HepG2 (cell line): ENCODE results near the gene KCTD13. TPM values are rescaled to one million over a fixed set of nuclear protein-coding genes. Genes with fewer than 3 reads are reported as not detected.

Experiments used
- AGO2 ChIP-seq: fragments of 200-400 bp; formaldehyde crosslinking; optimal IDR thresholded peaks from 2 replicates; pipeline ENCODE3; 2017; ENCODE audit warnings: mild to moderate bottlenecking, low read depth, low read length, moderate library complexity
- AKNA ChIP-seq: sonication (generic); formaldehyde crosslinking; IDR thresholded peaks from 2 replicates; pipeline ENCODE4 v1.4.0; 2020; ENCODE audit warnings: missing genetic modification reagents, borderline replicate concordance
- CBX2 ChIP-seq, 2 experiments: fragments of 200-600 bp in 1 of 2; sonication (generic); formaldehyde crosslinking in 1 of 2; IDR thresholded peaks; 2 replicates each; pipeline versions ENCODE4 v1.7.0 to v1.8.1; 2018 to 2022; ENCODE audit warnings: low read depth in 2 of 2, low read length in 1 of 2, mild to moderate bottlenecking in 1 of 2, missing genetic modification reagents in 1 of 2
- DBP ChIP-seq: sonication (generic); formaldehyde crosslinking; IDR thresholded peaks from 2 replicates; pipeline ENCODE4 v1.4.0; 2020; ENCODE audit warnings: missing genetic modification reagents; ENCODE audit errors: not compliant biosample characterization
- ELF3 ChIP-seq: IDR thresholded peaks from 2 replicates; pipeline ENCODE4 v1.6.1; 2016; ENCODE audit warnings: missing genetic modification reagents, missing compliant biosample characterization
- ETS1 ChIP-seq: sonication (generic); formaldehyde crosslinking; IDR thresholded peaks from 2 replicates; pipeline ENCODE4 v1.4.0; 2020; ENCODE audit warnings: missing genetic modification reagents
- FLYWCH1 ChIP-seq: sonication (generic); formaldehyde crosslinking; IDR thresholded peaks from 2 replicates; pipeline ENCODE4 v1.8.1; 2023; ENCODE audit warnings: mild to moderate bottlenecking, missing genetic modification reagents
- HCFC1 ChIP-seq: fragments of 150-350 bp; IDR thresholded peaks from 2 replicates; pipeline ENCODE4 v1.6.1; 2014; ENCODE audit warnings: low read depth, low read length
- HINFP ChIP-seq: sonication (generic); formaldehyde crosslinking; IDR thresholded peaks from 2 replicates; pipeline ENCODE4 v1.4.0; 2020; ENCODE audit warnings: low read depth, mild to moderate bottlenecking, missing genetic modification reagents
- HMG20B ChIP-seq: conservative IDR thresholded peaks from 2 replicates; pipeline ENCODE4 v1.6.1; 2016; ENCODE audit warnings: missing genetic modification reagents, missing compliant biosample characterization
- MAFG ChIP-seq: sonication (generic); formaldehyde crosslinking; IDR thresholded peaks from 2 replicates; pipeline ENCODE4 v1.5.1; 2020; ENCODE audit warnings: mild to moderate bottlenecking, missing genetic modification reagents
- MYNN ChIP-seq: sonication (generic); formaldehyde crosslinking; IDR thresholded peaks from 2 replicates; pipeline ENCODE4 v1.4.0; 2020; ENCODE audit warnings: mild to moderate bottlenecking, low read depth, missing genetic modification reagents
- SOX6 ChIP-seq, 2 experiments: fragments of 450-650 bp in 1 of 2; sonication (generic) in 1 of 2; formaldehyde crosslinking in 1 of 2; IDR thresholded peaks; 2 replicates each; pipeline versions ENCODE4 v1.4.0 to v1.6.1; 2017 to 2020; ENCODE audit warnings: antibody characterized with exemption in 1 of 2, mild to moderate bottlenecking in 1 of 2, missing genetic modification reagents in 1 of 2
- SP2 ChIP-seq: sonication (generic); formaldehyde crosslinking; IDR thresholded peaks from 2 replicates; pipeline ENCODE4 v1.5.1; 2020; ENCODE audit warnings: mild to moderate bottlenecking, missing genetic modification reagents
- TBP ChIP-seq: sonication (generic); formaldehyde crosslinking; IDR thresholded peaks from 2 replicates; pipeline ENCODE4 v1.5.0; 2020; ENCODE audit warnings: missing genetic modification reagents
- ZNF546 ChIP-seq: sonication (generic); formaldehyde crosslinking; conservative IDR thresholded peaks from 2 replicates; pipeline ENCODE4 v1.8.1; 2023; ENCODE audit warnings: mild to moderate bottlenecking, missing genetic modification reagents
- ZNF547 ChIP-seq: sonication (generic); formaldehyde crosslinking; IDR thresholded peaks from 2 replicates; pipeline ENCODE4 v1.5.1; 2020; ENCODE audit warnings: mild to moderate bottlenecking, missing genetic modification reagents
- ZNF670 ChIP-seq: sonication (generic); formaldehyde crosslinking; IDR thresholded peaks from 2 replicates; pipeline ENCODE4 v1.8.0; 2022; ENCODE audit warnings: mild to moderate bottlenecking, missing genetic modification reagents, borderline replicate concordance
- ZNF749 ChIP-seq: sonication (generic); formaldehyde crosslinking; IDR thresholded peaks from 2 replicates; pipeline ENCODE4 v1.8.0; 2022; ENCODE audit warnings: mild to moderate bottlenecking, missing genetic modification reagents, moderate library complexity, borderline replicate concordance
- polyA plus RNA-seq, 8 experiments: library from polyadenylated mRNA; depleted of rRNA in 3 of 8; stranded (reverse) in 7 of 8; unstranded in 1 of 8; fragments of >200 nt; fragmentation: Illumina TruSeq in 4 of 8; extraction: Trizol in 4 of 8; gene quantifications; 2 replicates each; pipeline versions ENCODE4 v1.2.1 to v1.2.3, GENCODE V29; 2011 to 2016; ENCODE audit warnings: low read depth in 4 of 8, missing spikeins in 1 of 8, mixed read lengths in 1 of 8; ENCODE audit not compliant: insufficient read depth in 1 of 8
- total RNA-seq, 5 experiments: library from RNA; depleted of rRNA; stranded (reverse); fragments of >200 nt; fragmentation: Illumina TruSeq; extraction: Trizol; gene quantifications; 2 replicates each; pipeline ENCODE4 v1.2.3, GENCODE V29; 2016; ENCODE audit warnings: low read depth in 1 of 5

The KCTD13 gene
- total and polyA plus RNA-seq, 2 of the 13 experiments (the other 11 are each of a cell fraction or from before 2014, with no cell fraction given): 6.3 to 14.7 TPM

- no peak; the same call in 1 of the 2 replicates for TF ChIP-seq AKNA (CRISPR knock-in tag)
- TF ChIP-seq ZNF546: peak; percentile 90; the same call in 1 of the 2 replicates
- TF ChIP-seq HINFP (CRISPR knock-in tag): peak; percentile 83
- TF ChIP-seq ETS1: no peak
- peak; percentile 73 for TF ChIP-seq ZNF749
- peak; percentile 15 for TF ChIP-seq AGO2
- peak; percentile 91 for TF ChIP-seq ZNF547 (CRISPR knock-in tag)
- no peak for TF ChIP-seq MAFG (CRISPR knock-in tag)
- peak; percentile 12 for TF ChIP-seq SP2 (CRISPR knock-in tag)
- TF ChIP-seq SOX6 (IDR thresholded peaks at IDR 0.05): no peak
- peak; percentile 46; the same call in 1 of the 2 replicates for TF ChIP-seq SOX6 (CRISPR knock-in tag; IDR thresholded peaks at IDR 0.05)
- no peak for TF ChIP-seq CBX2 (IDR thresholded peaks at IDR 0.05; ENCODE audit: low read depth, low read length)
- TF ChIP-seq CBX2 (CRISPR knock-in tag; IDR thresholded peaks at IDR 0.05; ENCODE audit: low read depth): no peak
- TF ChIP-seq HMG20B (CRISPR knock-in tag): 0 out of 2 replicates have a peak, but pooled peaks have one; percentile 15
- peak; percentile 93 for TF ChIP-seq MYNN (CRISPR knock-in tag)
- TF ChIP-seq FLYWCH1 (CRISPR knock-in tag): peak; percentile 83; the same call in 1 of the 2 replicates
- no peak for TF ChIP-seq DBP (CRISPR knock-in tag)
- TF ChIP-seq ELF3: peak; percentile 69
- TF ChIP-seq TBP (CRISPR knock-in tag): no peak
- peak; percentile 32; the same call in 1 of the 2 replicates for TF ChIP-seq HCFC1
- TF ChIP-seq ZNF670: 0 out of 2 replicates have a peak, but pooled peaks have one; percentile 74
These were observed at the start of gene KCTD13 (continued) for GRCh38 chr16:29925781-29926710.
